Keratinocyte (primary cell): ENCODE data around the gene ACTR3C. TPM values are rescaled to one million over a fixed set of nuclear protein-coding genes. Genes with fewer than 3 reads are reported as not detected.
"Not testable (repeated sequence)": the region's sequence is repeated elsewhere in the genome, so short reads cannot be mapped to it uniquely, and the experiment has no call there.

ENCODE experiments used
- DNase-seq: peaks from one replicate; pipeline ENCODE4 v3.0.0-alpha.2; 2011; ENCODE audit warnings: low read depth, missing footprints, low spot score
- FAIRE-seq: peaks from 2 replicates; lab custom pipeline; 2011; peaks lifted over from hg19 to GRCh38; lab: Jason Lieb, UNC
- H2AFZ ChIP-seq: 2 replicates; pipeline ENCODE4 v1.6.0; 2012; ENCODE audit warnings: low read length, control low read depth, inconsistent platforms; ENCODE audit not compliant: control insufficient read depth
- H3K27ac ChIP-seq: 2 replicates; pipeline ENCODE4 v1.5.1; 2011; ENCODE audit warnings: low read length; ENCODE audit not compliant: control insufficient read depth, insufficient read depth
- H3K27me3 ChIP-seq: 3 replicates; pipeline ENCODE4 v1.6.0; 2011; ENCODE audit warnings: low read length; ENCODE audit not compliant: control insufficient read depth, insufficient read depth; ENCODE audit errors: extremely low read depth
- H3K36me3 ChIP-seq, 2 experiments: 2 replicates in 1 of 2; 3 replicates in 1 of 2; pipeline ENCODE4 v1.5.1; 2011; ENCODE audit warnings: low read length in 2 of 2, mild to moderate bottlenecking in 1 of 2; ENCODE audit not compliant: control insufficient read depth in 2 of 2, insufficient read depth in 2 of 2; ENCODE audit errors: extremely low read depth in 1 of 2
- H3K4me1 ChIP-seq: 3 replicates; pipeline ENCODE4 v1.5.1; 2011; ENCODE audit warnings: low read length; ENCODE audit not compliant: control insufficient read depth, insufficient read depth; ENCODE audit errors: extremely low read depth
- H3K4me2 ChIP-seq: 3 replicates; pipeline ENCODE4 v1.6.0; 2011; ENCODE audit warnings: low read depth, low read length; ENCODE audit not compliant: control insufficient read depth, insufficient read depth; ENCODE audit errors: extremely low read depth
- H3K4me3 ChIP-seq, 3 experiments: fragments of 200-600 bp in 1 of 3; sonication (generic) in 1 of 3; 2 replicates in 2 of 3; 3 replicates in 1 of 3; pipeline ENCODE4 v1.5.1; 2011 to 2016; ENCODE audit warnings: low read length in 3 of 3, mild to moderate bottlenecking in 3 of 3, control low read depth in 2 of 3, inconsistent platforms in 1 of 3, low read depth in 1 of 3, mixed read lengths in 1 of 3, mixed run types in 1 of 3, moderate library complexity in 1 of 3; ENCODE audit not compliant: control insufficient read depth in 2 of 3, insufficient read depth in 2 of 3; ENCODE audit errors: extremely low read depth in 1 of 3
- H3K79me2 ChIP-seq: 2 replicates; pipeline ENCODE4 v1.6.0; 2012; ENCODE audit warnings: low read length; ENCODE audit not compliant: control insufficient read depth, insufficient read depth
- H3K9ac ChIP-seq: 3 replicates; pipeline ENCODE4 v1.6.0; 2011; ENCODE audit warnings: low read length; ENCODE audit not compliant: control insufficient read depth, insufficient read depth; ENCODE audit errors: extremely low read depth
- H3K9me1 ChIP-seq: 3 replicates; pipeline ENCODE4 v1.6.0; 2011; ENCODE audit warnings: low read length; ENCODE audit not compliant: control insufficient read depth, insufficient read depth; ENCODE audit errors: extremely low read depth
- H3K9me3 ChIP-seq: 2 replicates; pipeline ENCODE4 v1.5.1; 2012; ENCODE audit warnings: low read depth, low read length; ENCODE audit not compliant: control insufficient read depth
- H4K20me1 ChIP-seq: 3 replicates; pipeline ENCODE4 v1.6.0; 2011; ENCODE audit warnings: low read length; ENCODE audit not compliant: control insufficient read depth, insufficient read depth; ENCODE audit errors: extremely low read depth
- CTCF ChIP-seq, 3 experiments: IDR thresholded peaks in 1 of 3; conservative IDR thresholded peaks in 1 of 3; optimal IDR thresholded peaks in 1 of 3; 2 replicates in 2 of 3; 3 replicates in 1 of 3; pipeline versions ENCODE3 to v1.5.1; 2011; ENCODE audit warnings: low read length in 3 of 3, mild to moderate bottlenecking in 3 of 3, moderate library complexity in 2 of 3, control low read depth in 1 of 3, inconsistent platforms in 1 of 3; ENCODE audit not compliant: insufficient read depth in 2 of 3; ENCODE audit errors: extremely low read depth in 1 of 3
- EZH2 ChIP-seq: IDR thresholded peaks from one replicate; pipeline ENCODE4 v1.6.1; 2012; ENCODE audit warnings: inconsistent platforms, mild to moderate bottlenecking, low read length, moderate library complexity
- dilution Hi-C: fragments of 300-500 bp; cut with MboI; formaldehyde crosslinking; loops from one replicate; pipeline ENCODE4 v1.7.0; 2020; ENCODE audit warnings: low sequenced_read_pairs; ENCODE audit not compliant: extremely low pct_ligation_motif_present
- polyA plus RNA-seq, 5 experiments: library from polyadenylated mRNA; depleted of rRNA in 3 of 5; stranded (reverse) in 3 of 5; stranded (forward) in 1 of 5; unstranded in 1 of 5; fragments of >200 nt; gene quantifications; 1 replicate in 1 of 5; 2 replicates in 3 of 5; 3 replicates in 1 of 5; pipeline versions ENCODE4 v1.2.1 to v1.2.3, GENCODE V29; 2011 to 2012; ENCODE audit warnings: missing spikeins in 2 of 5, low read depth in 1 of 5, low replicate concordance in 1 of 5

Gene ACTR3C
- polyA plus RNA-seq, 1 donor (not counting 4 experiments of a cell fraction or from before 2014, with no cell fraction given): 1.3 TPM

GRCh38 chr7:150313367-150313809, 10.0 kb downstream of the ACTR3C start:
- dilution Hi-C loops: no loop called here
- Histone ChIP-seq H3K79me2 (no peaks in the 10 kb centered on the region), H3K4me3 (no peak overlapping the region), H3K27ac (no peak overlapping the region), H3K9me1 (no peaks in the 10 kb centered on the region), H2AFZ (no peak overlapping the region), H3K9me3 (no peaks in the 10 kb centered on the region), H3K36me3 (no peaks in the 10 kb centered on the region), H3K9ac (no peak overlapping the region), H4K20me1 (no peaks in the 10 kb centered on the region), H3K4me2 (no peak overlapping the region), H3K27me3 (no peaks in the 10 kb centered on the region), H3K4me1 (no peaks in the 10 kb centered on the region)
- FAIRE-seq: no peak
- TF ChIP-seq EZH2 (no peak), CTCF (optimal IDR thresholded peaks at IDR 0.05 in 1 of 3, IDR thresholded peaks at IDR 0.05 in 1 of 3, conservative IDR thresholded peaks at IDR 0.05 in 1 of 3; ENCODE audit: extremely low read depth in 1 of 3, insufficient read depth in 2 of 3, low read length in 3 of 3) (no peak)
- no peak for DNase-seq

- dilution Hi-C loops, FAIRE-seq: not testable (repeated sequence)
Measured at GRCh38 chr7:150312649-150313366, 10.5 kb downstream of the ACTR3C start.

More at GRCh38 chr7:150312649-150313366, 10.5 kb downstream of the ACTR3C start:
- not testable (repeated sequence) for H3K79me2 ChIP-seq, H3K4me1 ChIP-seq, H3K36me3 ChIP-seq, H2AFZ ChIP-seq, H3K27me3 ChIP-seq, DNase-seq, H4K20me1 ChIP-seq, H3K9me1 ChIP-seq, H3K9ac ChIP-seq, H3K9me3 ChIP-seq, H3K4me2 ChIP-seq, H3K27ac ChIP-seq, H3K4me3 ChIP-seq
